Adipocyte (in vitro differentiated cells): ENCODE measurements around the gene ABHD2.
"Not testable (repeated sequence)": the region's sequence is repeated elsewhere in the genome, so short reads cannot be mapped to it uniquely, and the experiment has no call there.

Experiments
- DNase-seq: peaks from one replicate; pipeline ENCODE4 v3.0.0-alpha.2; 2015; ENCODE audit warnings: low read depth
- H3K27me3 ChIP-seq: replicated peaks from 2 replicates; pipeline ENCODE4 v1.7.0; 2013; ENCODE audit warnings: mild to moderate bottlenecking, low read length, moderate library complexity; ENCODE audit not compliant: control insufficient read depth, insufficient read depth
- H3K36me3 ChIP-seq: 2 replicates; pipeline ENCODE4 v1.7.0; 2013; ENCODE audit warnings: low read length, mild to moderate bottlenecking, moderate library complexity; ENCODE audit not compliant: control insufficient read depth, insufficient read depth, severe bottlenecking
- H3K4me1 ChIP-seq: 2 replicates; pipeline ENCODE4 v1.7.0; 2013; ENCODE audit warnings: mild to moderate bottlenecking, low read length, moderate library complexity; ENCODE audit not compliant: control insufficient read depth, insufficient read depth
- H3K4me3 ChIP-seq: 2 replicates; pipeline ENCODE4 v1.7.0; 2013; ENCODE audit warnings: mild to moderate bottlenecking, low read length, moderate library complexity
- H3K9ac ChIP-seq: 2 replicates; pipeline ENCODE4 v1.7.0; 2013; ENCODE audit warnings: mild to moderate bottlenecking, low read length, moderate library complexity
- H3K9me3 ChIP-seq: 2 replicates; pipeline ENCODE4 v1.7.0; 2013; ENCODE audit warnings: mild to moderate bottlenecking, low read length, moderate library complexity; ENCODE audit not compliant: control insufficient read depth

The ABHD2 gene

DNA sequence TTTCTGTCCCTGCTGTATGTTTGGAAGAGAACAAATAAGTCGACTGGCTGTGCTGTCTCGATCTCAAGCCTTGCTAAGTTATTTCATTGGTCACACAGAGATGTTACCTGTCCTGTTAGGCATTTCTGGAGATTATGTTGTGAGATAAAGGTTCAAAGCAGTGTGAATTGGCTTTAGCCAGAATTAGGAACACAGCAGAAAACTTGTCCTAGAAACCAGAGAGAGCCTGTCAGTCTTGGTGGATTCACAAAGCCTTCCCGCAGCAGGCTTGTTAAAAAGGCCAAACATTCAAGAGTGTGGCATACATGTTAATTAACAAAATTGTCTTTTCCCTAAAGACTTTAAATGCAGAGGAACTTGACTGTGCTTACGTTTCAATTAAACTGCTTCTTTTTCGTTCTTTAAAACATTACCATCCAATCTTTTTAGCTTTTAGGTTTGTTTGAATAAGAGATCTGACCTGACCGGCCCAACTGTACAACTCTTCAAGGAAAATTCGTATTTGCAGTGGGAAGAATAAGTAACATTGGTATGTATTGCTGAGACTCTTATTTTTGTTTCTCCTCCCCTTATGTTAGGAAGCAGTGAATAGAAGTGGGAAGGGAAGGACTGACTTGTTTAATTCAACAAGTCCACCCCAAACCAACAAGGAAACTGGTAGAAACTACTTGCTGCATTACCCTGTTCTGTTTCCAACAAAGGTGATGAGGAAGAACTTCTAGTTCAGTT is 25.2 kb downstream of the ABHD2 start:
- H3K4me1 ChIP-seq: peaks cover 35% of the 10 kb centered on the region
- no peak for DNase-seq
- H3K27me3 ChIP-seq: no peaks in the 10 kb centered on the region
- H3K9me3 ChIP-seq: no peaks in the 10 kb centered on the region
- no peak overlapping the region for H3K9ac ChIP-seq
- no peak overlapping the region for H3K4me3 ChIP-seq
- H3K36me3 ChIP-seq: peaks cover 43% of the 10 kb centered on the region

DNA sequence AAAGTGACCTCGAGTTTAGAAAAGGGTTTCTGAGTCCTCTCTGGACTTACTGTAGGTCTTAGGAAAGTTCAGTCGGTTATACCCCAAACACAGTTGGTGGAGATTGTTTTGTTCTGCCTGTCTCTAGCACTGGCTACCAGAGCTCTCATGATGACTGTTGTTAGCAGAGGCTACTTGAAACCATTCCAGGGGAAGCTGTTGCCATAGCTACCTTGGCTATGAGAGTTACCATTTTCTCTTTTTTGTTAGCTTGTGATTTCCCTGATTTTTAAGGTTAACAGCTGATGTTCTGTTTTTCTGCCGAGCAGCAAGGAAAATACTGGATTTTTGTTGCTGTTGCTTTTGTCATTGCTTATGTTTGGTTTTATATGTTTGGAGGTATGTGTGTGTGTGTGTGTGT is 26.7 kb downstream of the ABHD2 start:
- Histone ChIP-seq H3K36me3 (peaks cover 47% of the 10 kb centered on the region), H3K4me1 (peaks cover 50% of the 10 kb centered on the region), H3K4me3 (no peak overlapping the region), H3K27me3 (no peaks in the 10 kb centered on the region), H3K9me3 (no peaks in the 10 kb centered on the region), H3K9ac (no peak overlapping the region)
- DNase-seq: peak; percentile 51

DNA sequence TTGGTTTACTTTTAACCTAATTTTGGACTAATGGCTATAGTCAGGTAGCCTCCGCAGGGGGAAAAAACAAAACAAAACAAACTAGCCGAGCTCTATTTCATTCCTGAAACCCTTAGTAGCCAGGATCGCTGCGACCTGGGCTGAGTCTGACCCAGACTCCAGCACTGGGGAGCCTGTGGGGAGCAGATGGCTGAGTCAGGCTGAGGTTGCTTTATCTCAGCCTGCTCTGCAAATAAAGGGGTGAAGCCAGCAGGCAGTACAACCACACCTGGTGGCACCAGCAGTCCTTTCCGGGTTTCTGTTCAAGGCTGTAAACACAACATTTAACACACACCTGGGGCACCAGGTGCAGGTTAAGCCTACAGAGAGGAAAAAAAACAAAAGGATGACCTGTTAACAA is 27.3 kb downstream of the ABHD2 start:
- no peaks in the 10 kb centered on the region for H3K9me3 ChIP-seq
- H3K27me3 ChIP-seq: no peaks in the 10 kb centered on the region
- no peak for DNase-seq
- peaks cover 43% of the 10 kb centered on the region for H3K36me3 ChIP-seq
- H3K9ac ChIP-seq: no peak overlapping the region
- H3K4me1 ChIP-seq: peaks cover 54% of the 10 kb centered on the region
- H3K4me3 ChIP-seq: no peak overlapping the region

DNA sequence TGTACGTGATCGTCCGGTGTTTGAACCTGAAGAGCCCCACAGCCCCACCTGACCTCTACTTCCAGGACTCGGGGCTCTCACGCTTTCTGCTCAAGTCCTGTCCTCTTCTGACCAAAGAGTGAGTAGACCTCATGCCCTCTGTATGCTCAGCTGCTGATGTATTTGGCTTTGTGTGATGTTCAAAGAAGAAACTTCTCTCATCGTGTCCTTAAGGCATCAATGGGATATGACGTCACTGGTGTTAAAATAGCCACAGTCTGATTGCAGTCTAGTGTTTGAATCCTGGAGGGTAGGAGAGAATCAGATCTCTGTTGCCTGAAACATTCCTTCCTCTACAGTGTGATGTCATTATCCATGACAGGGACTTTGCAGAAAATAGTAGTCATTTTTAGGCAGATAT is 28.1 kb downstream of the ABHD2 start:
- H3K36me3 ChIP-seq: peaks cover 43% of the 10 kb centered on the region
- H3K9me3 ChIP-seq: no peaks in the 10 kb centered on the region
- H3K27me3 ChIP-seq: no peaks in the 10 kb centered on the region
- H3K4me1 ChIP-seq: peaks cover 62% of the 10 kb centered on the region
- H3K4me3 ChIP-seq: no peak overlapping the region
- DNase-seq: no peak
- no peak overlapping the region for H3K9ac ChIP-seq

DNA sequence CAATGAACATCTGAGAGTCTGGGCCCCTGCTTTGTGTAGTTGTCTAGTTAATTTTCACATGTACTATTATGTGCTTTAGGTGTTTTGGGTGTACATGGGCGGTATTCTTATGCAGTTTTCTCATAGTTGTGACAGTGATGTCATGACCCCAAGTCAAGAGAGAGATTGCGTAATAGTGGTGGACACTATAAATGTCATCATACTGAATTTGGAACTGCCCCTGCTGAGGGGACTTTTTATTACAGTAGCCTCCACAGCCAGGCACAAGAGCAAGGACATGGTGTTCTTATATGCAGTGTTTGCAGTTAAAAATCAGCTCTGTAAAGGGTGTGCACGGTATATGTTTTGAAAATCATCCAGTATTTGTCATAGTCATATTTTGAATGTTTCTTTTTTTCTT is 29.5 kb downstream of the ABHD2 start:
- Histone ChIP-seq H3K36me3 (peaks cover 48% of the 10 kb centered on the region), H3K9ac (no peak overlapping the region), H3K4me1 (peaks cover 57% of the 10 kb centered on the region), H3K27me3 (no peaks in the 10 kb centered on the region), H3K9me3 (no peaks in the 10 kb centered on the region), H3K4me3 (no peak overlapping the region)
- no peak for DNase-seq

DNA sequence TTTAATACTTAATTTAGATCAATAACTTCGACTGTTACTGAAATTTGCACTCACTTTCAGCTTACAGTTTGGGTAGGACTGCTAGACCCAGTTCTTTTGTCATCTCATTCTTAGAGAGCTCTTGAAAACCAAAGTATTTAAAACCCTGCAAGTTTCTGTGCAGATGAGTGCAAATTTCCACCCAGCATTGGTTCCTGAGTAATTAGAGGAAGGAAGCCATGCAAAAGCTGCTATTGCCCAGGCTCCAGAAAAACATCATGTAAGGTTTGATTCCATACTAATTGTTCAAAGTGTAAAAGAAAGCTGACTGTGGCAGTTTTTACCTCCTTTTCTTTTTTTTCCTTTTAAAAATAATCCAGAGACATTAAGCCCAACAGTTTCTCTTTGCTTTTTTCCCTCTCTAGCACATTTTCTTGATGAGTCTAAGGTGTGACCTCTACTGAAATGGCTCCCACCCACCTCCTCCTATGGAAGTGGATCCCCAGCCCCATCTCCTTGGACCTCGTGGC is 30.3 kb downstream of the ABHD2 start:
- peaks cover 52% of the 10 kb centered on the region for H3K36me3 ChIP-seq
- H3K27me3 ChIP-seq: no peaks in the 10 kb centered on the region
- no peak overlapping the region for H3K4me3 ChIP-seq
- no peak for DNase-seq
- H3K9ac ChIP-seq: no peak overlapping the region
- no peaks in the 10 kb centered on the region for H3K9me3 ChIP-seq
- H3K4me1 ChIP-seq: peaks cover 61% of the 10 kb centered on the region

DNA sequence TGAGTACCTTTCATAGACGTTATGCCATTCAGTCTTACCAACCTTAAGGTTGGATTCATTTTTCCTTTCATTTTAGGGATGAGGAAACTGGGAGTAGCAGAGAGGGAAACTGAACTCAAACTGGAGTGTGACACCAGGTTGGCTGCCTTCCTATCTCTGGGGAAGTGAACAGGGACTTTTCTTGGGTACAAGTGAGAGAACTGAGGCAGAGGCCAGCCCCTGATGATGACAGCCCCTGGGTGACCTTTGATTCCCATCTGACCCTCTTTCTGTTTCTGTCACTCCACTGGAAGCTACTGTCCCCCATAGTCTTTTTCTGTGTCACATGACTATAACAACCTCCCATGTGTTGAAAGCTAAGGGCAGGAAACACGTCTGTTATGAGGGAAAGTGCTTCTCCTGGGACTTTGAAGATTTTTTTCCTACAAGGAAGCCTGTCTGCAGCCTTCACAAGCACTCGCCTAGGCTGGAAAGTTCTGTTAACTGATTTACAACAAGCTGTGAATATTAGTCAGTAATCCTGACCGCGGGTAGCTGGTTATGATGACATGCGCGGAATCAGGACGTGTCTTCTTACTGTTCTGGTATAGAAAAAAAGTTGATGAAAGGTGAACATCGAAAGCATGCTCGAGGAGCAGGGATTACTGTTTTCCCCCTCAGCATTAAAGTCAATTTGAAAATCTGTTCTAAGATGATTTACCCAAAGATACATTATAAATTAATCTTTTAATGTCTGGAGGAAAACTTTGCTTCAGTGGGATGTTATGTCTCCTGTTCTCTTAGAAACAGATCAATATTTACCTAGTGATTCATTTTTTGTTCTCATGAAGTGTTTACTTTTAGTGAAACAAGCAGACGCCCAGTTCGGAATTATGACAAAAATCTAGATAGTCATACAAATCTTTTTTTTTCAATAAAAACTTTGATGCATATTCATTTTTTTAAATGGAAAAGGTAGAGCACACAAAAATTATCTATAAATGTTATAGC is 31.5 kb downstream of the ABHD2 start:
- peak overlapping the region; percentile 72 for H3K9ac ChIP-seq
- peaks cover 69% of the 10 kb centered on the region for H3K4me1 ChIP-seq
- H3K4me3 ChIP-seq: peak overlapping the region; percentile 45
- peak; percentile 79 for DNase-seq
- H3K36me3 ChIP-seq: peaks cover 40% of the 10 kb centered on the region
- no peaks in the 10 kb centered on the region for H3K9me3 ChIP-seq
- H3K27me3 ChIP-seq: no peaks in the 10 kb centered on the region

DNA sequence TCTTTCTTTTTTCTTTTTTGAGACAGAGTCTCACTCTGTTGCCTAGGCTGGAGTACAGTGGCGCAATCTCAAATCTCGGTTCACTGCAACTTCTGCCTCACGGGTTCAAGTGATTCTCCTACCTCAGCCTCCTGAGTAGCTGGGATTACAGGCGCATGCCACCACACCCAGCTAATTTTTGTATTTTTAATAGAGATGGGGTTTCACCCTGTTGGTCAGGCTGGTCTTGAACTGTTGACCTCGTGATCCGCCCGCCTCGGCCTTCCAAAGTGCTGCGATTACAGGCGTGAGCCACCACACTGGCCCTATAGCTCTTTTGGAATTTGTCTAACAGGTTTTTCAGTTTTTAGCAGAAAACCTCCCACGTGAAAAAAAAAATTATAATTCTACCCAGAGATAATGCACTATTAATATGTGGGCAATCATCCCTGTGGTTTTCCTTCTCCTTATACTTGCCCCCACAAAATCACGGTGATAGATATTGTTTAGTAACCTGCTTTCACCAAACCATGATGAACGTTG is 32.3 kb downstream of the ABHD2 start:
- Histone ChIP-seq H3K36me3 (peaks cover 39% of the 10 kb centered on the region), H3K9ac (peak overlapping the region; percentile 72), H3K4me1 (peaks cover 68% of the 10 kb centered on the region)
- not testable (repeated sequence) for H3K4me3 ChIP-seq, DNase-seq, H3K9me3 ChIP-seq, H3K27me3 ChIP-seq

DNA sequence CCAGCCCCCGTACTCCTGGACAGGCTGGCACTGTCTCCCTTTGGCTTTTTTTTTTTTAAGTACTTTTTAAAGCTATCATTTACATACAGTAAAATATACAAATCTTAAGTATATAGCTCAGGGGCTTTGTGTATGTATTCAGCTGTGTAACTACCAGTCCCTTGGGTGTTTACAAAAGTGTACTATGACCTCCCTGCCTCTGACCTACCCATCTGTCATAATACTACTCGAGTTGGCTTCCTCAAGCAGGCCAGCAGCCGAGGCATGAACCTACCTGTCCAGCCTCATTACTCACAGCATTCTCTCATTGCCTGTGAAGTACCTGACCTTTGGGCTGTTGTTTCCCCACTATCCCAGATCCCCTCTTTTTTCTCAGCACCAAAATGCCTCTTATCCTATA is 33.2 kb downstream of the ABHD2 start:
- peaks cover 74% of the 10 kb centered on the region for H3K4me1 ChIP-seq
- no peak overlapping the region for H3K4me3 ChIP-seq
- no peaks in the 10 kb centered on the region for H3K27me3 ChIP-seq
- H3K9ac ChIP-seq: no peak overlapping the region
- DNase-seq: no peak
- peaks cover 35% of the 10 kb centered on the region for H3K36me3 ChIP-seq
- no peaks in the 10 kb centered on the region for H3K9me3 ChIP-seq

DNA sequence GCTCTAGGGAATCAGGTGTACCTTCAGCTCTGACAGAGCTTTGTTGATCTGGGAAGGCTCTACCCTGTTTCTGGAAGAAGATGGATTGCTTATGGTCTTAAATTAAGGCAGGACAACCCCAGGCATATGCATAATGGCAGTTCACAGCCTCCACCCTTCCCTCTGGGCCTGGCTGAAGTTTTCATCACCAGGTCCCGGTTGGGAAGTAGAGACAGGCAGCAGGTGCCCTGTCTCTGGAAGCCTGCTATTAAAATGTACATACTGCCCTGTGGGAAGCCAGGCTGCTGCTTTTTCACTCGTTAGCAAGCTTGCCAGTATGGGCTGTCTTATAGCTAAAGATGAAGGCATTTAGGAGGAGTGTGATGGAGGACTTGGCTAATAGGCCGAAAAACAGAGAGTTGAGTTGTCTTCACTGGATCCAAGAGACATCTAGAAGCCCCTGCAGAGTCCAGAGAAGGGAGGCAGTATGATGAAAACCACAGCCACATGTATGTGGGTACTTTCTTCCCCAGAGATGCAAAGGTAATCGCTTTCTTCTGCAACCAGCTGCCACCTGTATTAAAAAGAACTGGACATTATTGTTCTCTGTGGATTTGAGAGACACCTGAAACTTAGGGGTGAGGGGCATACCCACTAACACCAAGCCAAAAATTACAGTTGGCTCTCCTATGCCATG is 34.4 kb downstream of the ABHD2 start:
- no peaks in the 10 kb centered on the region for H3K9me3 ChIP-seq
- H3K4me3 ChIP-seq: no peak overlapping the region
- no peak for DNase-seq
- peaks cover 72% of the 10 kb centered on the region for H3K4me1 ChIP-seq
- peaks cover 24% of the 10 kb centered on the region for H3K36me3 ChIP-seq
- no peaks in the 10 kb centered on the region for H3K27me3 ChIP-seq
- H3K9ac ChIP-seq: no peak overlapping the region

DNA sequence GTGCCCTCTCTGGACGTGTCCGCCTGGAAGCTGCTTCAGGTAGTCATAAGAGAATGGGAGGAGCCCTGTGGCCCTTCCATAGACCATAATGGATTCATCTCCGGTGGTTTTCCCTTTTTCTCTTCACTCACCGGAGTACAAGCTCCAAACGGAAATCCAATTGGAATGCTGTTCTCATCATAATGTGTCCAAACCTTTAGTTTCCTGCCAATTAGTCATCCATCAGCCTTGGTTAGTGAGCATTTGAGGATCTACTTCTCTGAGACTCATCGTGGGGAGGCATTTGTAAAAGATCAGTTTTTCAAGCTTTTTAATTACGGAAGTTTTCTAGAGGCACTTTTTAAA is 34.9 kb downstream of the ABHD2 start:
- Histone ChIP-seq H3K4me1 (peaks cover 73% of the 10 kb centered on the region), H3K27me3 (no peaks in the 10 kb centered on the region), H3K36me3 (peaks cover 25% of the 10 kb centered on the region), H3K9ac (no peak overlapping the region), H3K4me3 (no peak overlapping the region), H3K9me3 (no peaks in the 10 kb centered on the region)
- no peak for DNase-seq
